HG02870 (cell line): ENCODE measurements around the gene MC4R.

Experiments
- ATAC-seq: cut with Tn5 transposase; IDR thresholded peaks from one replicate; pipeline ENCODE4 v1.9.1; 2021; ENCODE audit warnings: mild to moderate bottlenecking, moderate library complexity; ENCODE audit not compliant: unreplicated experiment

The MC4R gene

DNA sequence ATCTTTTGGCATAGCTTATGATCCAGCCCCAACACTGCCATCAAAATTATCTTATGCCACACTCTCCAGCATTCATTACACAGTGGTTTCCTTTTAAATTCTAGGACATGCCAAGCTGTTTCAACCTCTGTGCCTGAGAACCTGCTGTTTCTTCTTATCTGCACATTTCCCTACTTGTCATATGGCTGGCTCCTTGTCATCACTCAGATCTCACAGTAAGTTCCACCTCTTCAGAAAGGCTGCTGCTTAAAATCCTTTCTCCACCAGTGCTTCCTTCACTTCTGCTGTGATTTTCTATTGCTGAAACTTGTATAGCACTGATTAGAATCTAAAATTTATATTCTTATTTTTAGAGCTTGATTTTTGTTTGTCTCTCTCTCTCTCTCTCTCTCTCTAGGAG, 43.4 kb downstream of the MC4R start:
- ATAC-seq = no peak

DNA sequence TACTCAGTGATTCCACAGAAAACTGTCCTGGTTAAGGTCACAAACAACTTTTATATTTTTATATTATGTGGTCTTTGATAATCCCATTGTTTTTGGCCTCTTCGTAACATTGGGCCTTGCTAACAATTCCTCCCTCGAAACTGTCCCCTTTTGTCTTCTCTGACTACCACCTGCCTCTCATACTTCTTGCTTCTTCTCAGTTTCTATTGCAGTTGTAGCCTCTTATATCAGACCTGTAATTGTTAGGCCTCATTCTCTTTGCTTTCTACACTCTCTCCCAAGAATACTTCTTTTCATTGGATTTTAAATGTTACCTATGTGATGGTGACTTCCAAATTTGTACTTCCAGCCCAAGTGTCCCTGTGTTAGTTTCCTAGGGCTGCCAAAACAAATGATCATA, 44.7 kb downstream of the MC4R start:
- ATAC-seq = no peak

DNA sequence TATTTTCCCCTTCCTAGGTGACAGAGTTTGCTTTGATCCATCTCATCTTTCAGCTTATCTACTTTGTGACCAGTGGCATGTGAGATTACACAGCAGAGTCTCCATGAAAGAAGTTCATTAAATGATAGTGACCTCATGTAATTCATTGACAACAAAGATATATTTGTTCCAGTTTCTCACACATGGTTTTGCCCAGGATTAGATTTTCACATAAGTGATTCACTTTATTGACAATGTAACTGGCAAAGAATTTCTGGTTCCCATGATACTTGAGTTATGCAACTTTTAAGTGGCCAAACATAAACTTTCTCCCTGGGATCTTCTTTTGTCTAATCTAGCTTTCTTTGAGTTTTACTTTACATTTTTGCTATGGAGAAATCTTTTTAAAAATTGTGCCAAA, 50.0 kb downstream of the MC4R start:
- ATAC-seq = no peak
